ENCODE data around the gene MLLT11.

Gene MLLT11

DNA sequence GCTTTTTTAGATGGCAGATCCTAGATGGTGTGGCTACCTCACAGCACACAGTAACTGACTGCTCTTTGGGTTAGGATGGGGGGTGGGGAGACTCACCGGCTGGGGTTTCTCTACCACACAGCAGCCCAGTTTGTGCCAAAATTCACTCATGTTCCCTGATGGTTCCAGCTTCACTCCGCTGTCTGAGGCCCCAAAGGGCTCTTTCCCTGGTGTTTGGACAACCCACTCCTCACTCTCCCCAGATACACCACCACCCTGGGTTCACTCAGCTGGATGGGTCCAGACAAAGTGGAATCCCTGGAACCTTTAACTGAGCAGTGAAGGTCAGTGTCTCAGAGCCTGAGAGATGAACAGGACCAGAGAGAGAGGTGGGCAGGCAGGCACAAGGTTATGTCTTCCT is 4.6 kb upstream of the MLLT11 start:
- Histone ChIP-seq H3K4me1 (ENCODE audit: control insufficient read depth in 2 of 2, insufficient read depth in 1 of 2, low read depth in 1 of 2, low read length in 2 of 2) (peaks cover 5 to 9% of the 10 kb centered on the region in 2 donors), H2AFZ (ENCODE audit: low read length) (no peak overlapping the region), H3K4ac (ENCODE audit: low read length) (no peak overlapping the region), H2BK12ac (ENCODE audit: low read length) (no peak overlapping the region), H3K4me2 (ENCODE audit: insufficient read depth, low read length, poor library complexity, severe bottlenecking) (no peak overlapping the region), H2BK120ac (ENCODE audit: low read depth, low read length) (no peak overlapping the region), H3K9me3 (replicated peaks in 1 of 2; ENCODE audit: control insufficient read depth in 2 of 2, insufficient read depth in 1 of 2, low read depth in 1 of 2, low read length in 2 of 2) (no peaks in the 10 kb centered on the region), H2AK5ac (ENCODE audit: low read depth, low read length) (no peak overlapping the region), H4K8ac (ENCODE audit: low read depth, low read length) (no peak overlapping the region), H3K9ac (ENCODE audit: low read depth, low read length, poor library complexity) (no peak overlapping the region), H3K27ac (replicated peaks; ENCODE audit: low read length) (no peak overlapping the region), H2BK5ac (ENCODE audit: low read length) (no peak overlapping the region), H3K14ac (ENCODE audit: low read length) (no peak overlapping the region), H3K79me1 (ENCODE audit: low read depth, low read length) (peaks cover 13% of the 10 kb centered on the region), H3K18ac (ENCODE audit: low read length) (no peak overlapping the region), H4K91ac (ENCODE audit: low read depth, low read length, poor library complexity) (no peak overlapping the region), H3K27me3 (ENCODE audit: control insufficient read depth in 3 of 3, insufficient read depth in 3 of 3, low read depth in 1 of 3, low read length in 3 of 3) (no peaks in the 10 kb centered on the region), H3K4me3 (ENCODE audit: low read length in 2 of 2) (no peak overlapping the region), H3K36me3 (replicated peaks in 1 of 2; ENCODE audit: control insufficient read depth in 2 of 2, insufficient read depth in 2 of 2, low read length in 2 of 2) (peaks cover 37 to 62% of the 10 kb centered on the region in 2 donors), H2BK15ac (ENCODE audit: low read length) (no peak overlapping the region), H3K23ac (ENCODE audit: low read depth, low read length, poor library complexity) (no peak overlapping the region)
- DNase-seq (ENCODE audit: low spot score), result no peak
- no CpG with 5 or more reads among the region's 2 CpGs for WGBS, 2 donors (ENCODE audit: extremely low coverage in 2 of 2, insufficient read length in 2 of 2, insufficient replicate concordance in 1 of 2)

GRCh38 chr1:151056149-151056548 is 4.0 kb upstream of the MLLT11 start:
- no peak overlapping the region for H2AFZ ChIP-seq (ENCODE audit: low read length)
- H3K36me3 ChIP-seq (replicated peaks in 1 of 2; ENCODE audit: control insufficient read depth in 2 of 2, insufficient read depth in 2 of 2, low read length in 2 of 2), result peaks cover 37 to 57% of the 10 kb centered on the region in 2 donors
- no peak overlapping the region for H3K4me2 ChIP-seq (ENCODE audit: insufficient read depth, low read length, poor library complexity, severe bottlenecking)
- H2BK120ac ChIP-seq (ENCODE audit: low read depth, low read length), result no peak overlapping the region
- no peak overlapping the region for H3K14ac ChIP-seq (ENCODE audit: low read length)
- no peak overlapping the region for H4K91ac ChIP-seq (ENCODE audit: low read depth, low read length, poor library complexity)
- no peak overlapping the region for H3K4me3 ChIP-seq (ENCODE audit: low read length in 2 of 2)
- H3K27ac ChIP-seq (replicated peaks; ENCODE audit: low read length), result no peak overlapping the region
- no peak overlapping the region for H3K23ac ChIP-seq (ENCODE audit: low read depth, low read length, poor library complexity)
- H2BK15ac ChIP-seq (ENCODE audit: low read length), result no peak overlapping the region
- DNase-seq (ENCODE audit: low spot score), result no peak
- no peaks in the 10 kb centered on the region for H3K9me3 ChIP-seq (replicated peaks in 1 of 2; ENCODE audit: control insufficient read depth in 2 of 2, insufficient read depth in 1 of 2, low read depth in 1 of 2, low read length in 2 of 2)
- H3K9ac ChIP-seq (ENCODE audit: low read depth, low read length, poor library complexity), result no peak overlapping the region
- H3K79me1 ChIP-seq (ENCODE audit: low read depth, low read length), result peaks cover 13% of the 10 kb centered on the region
- no CpG with 5 or more reads among the region's 2 CpGs for WGBS, 2 donors (ENCODE audit: extremely low coverage in 2 of 2, insufficient read length in 2 of 2, insufficient replicate concordance in 1 of 2)
- no peaks in the 10 kb centered on the region for H3K27me3 ChIP-seq (ENCODE audit: control insufficient read depth in 3 of 3, insufficient read depth in 3 of 3, low read depth in 1 of 3, low read length in 3 of 3)
- peaks cover 5 to 9% of the 10 kb centered on the region in 2 donors for H3K4me1 ChIP-seq (ENCODE audit: control insufficient read depth in 2 of 2, insufficient read depth in 1 of 2, low read depth in 1 of 2, low read length in 2 of 2)
- no peak overlapping the region for H4K8ac ChIP-seq (ENCODE audit: low read depth, low read length)
- H2BK12ac ChIP-seq (ENCODE audit: low read length), result no peak overlapping the region
- no peak overlapping the region for H3K4ac ChIP-seq (ENCODE audit: low read length)
- H3K18ac ChIP-seq (ENCODE audit: low read length), result no peak overlapping the region
- no peak overlapping the region for H2BK5ac ChIP-seq (ENCODE audit: low read length)
- H2AK5ac ChIP-seq (ENCODE audit: low read depth, low read length), result no peak overlapping the region

- Histone ChIP-seq H3K27ac (replicated peaks; ENCODE audit: low read length) (no peak overlapping the region), H4K8ac (ENCODE audit: low read depth, low read length) (no peak overlapping the region)
Observed at GRCh38 chr1:151058692-151059091, 1.5 kb upstream of the MLLT11 start.

GRCh38 chr1:151059109-151060006 is 839 bp upstream of the MLLT11 start, which contains the start of gene CDC42SE1:
CDC42SE1 (minus strand) TSS chr1:151059622; CDS start chr1:151055730, 3,892 bp downstream.
- no peak within 1 kb of the TSS for H2BK12ac ChIP-seq (ENCODE audit: low read length)
- peak within 1 kb of the TSS; percentile 98 for H3K14ac ChIP-seq (ENCODE audit: low read length)
- H3K4me3 ChIP-seq (ENCODE audit: low read length in 2 of 2), result peak within 1 kb of the TSS; percentile 93 to 99
- H3K27me3 ChIP-seq (ENCODE audit: control insufficient read depth in 3 of 3, insufficient read depth in 3 of 3, low read depth in 1 of 3, low read length in 3 of 3), result no peaks in the 10 kb centered on the region
- peak within 1 kb of the TSS; percentile 27 for H4K91ac ChIP-seq (ENCODE audit: low read depth, low read length, poor library complexity)
- WGBS, 2 donors (ENCODE audit: extremely low coverage in 2 of 2, insufficient read length in 2 of 2, insufficient replicate concordance in 1 of 2), result no CpG with 5 or more reads among the region's 58 CpGs
- H2AK5ac ChIP-seq (ENCODE audit: low read depth, low read length), result peak within 1 kb of the TSS; percentile 76
- peaks cover 22 to 42% of the 10 kb centered on the region in 2 donors for H3K36me3 ChIP-seq (replicated peaks in 1 of 2; ENCODE audit: control insufficient read depth in 2 of 2, insufficient read depth in 2 of 2, low read length in 2 of 2)
- peak within 1 kb of the TSS; percentile 99 for H3K18ac ChIP-seq (ENCODE audit: low read length)
- H2AFZ ChIP-seq (ENCODE audit: low read length), result peak within 1 kb of the TSS; percentile 97
- H3K9ac ChIP-seq (ENCODE audit: low read depth, low read length, poor library complexity), result peak within 1 kb of the TSS; percentile 99
- peak within 1 kb of the TSS; percentile 44 for H3K4ac ChIP-seq (ENCODE audit: low read length)
- H3K23ac ChIP-seq (ENCODE audit: low read depth, low read length, poor library complexity), result peak within 1 kb of the TSS; percentile 99
- peak within 1 kb of the TSS; percentile 61 for H2BK120ac ChIP-seq (ENCODE audit: low read depth, low read length)
- no peak within 1 kb of the TSS for H4K8ac ChIP-seq (ENCODE audit: low read depth, low read length)
- H3K9me3 ChIP-seq (replicated peaks in 1 of 2; ENCODE audit: control insufficient read depth in 2 of 2, insufficient read depth in 1 of 2, low read depth in 1 of 2, low read length in 2 of 2), result peaks cover 0 to 6% of the 10 kb centered on the region in 2 donors
- H3K4me2 ChIP-seq (ENCODE audit: insufficient read depth, low read length, poor library complexity, severe bottlenecking), result peak within 1 kb of the TSS; percentile 87
- peak within 1 kb of the TSS; percentile 88 for H3K27ac ChIP-seq (replicated peaks; ENCODE audit: low read length)
- peaks cover 13% of the 10 kb centered on the region for H3K79me1 ChIP-seq (ENCODE audit: low read depth, low read length)
- peak within 1 kb of the TSS; percentile 79 for H2BK5ac ChIP-seq (ENCODE audit: low read length)
- H3K4me1 ChIP-seq (ENCODE audit: control insufficient read depth in 2 of 2, insufficient read depth in 1 of 2, low read depth in 1 of 2, low read length in 2 of 2), result peaks cover 5 to 13% of the 10 kb centered on the region in 2 donors
- peak; percentile 79 for DNase-seq (ENCODE audit: low spot score)
- peak within 1 kb of the TSS; percentile 75 for H2BK15ac ChIP-seq (ENCODE audit: low read length)

More at GRCh38 chr1:151058692-151059091, 1.5 kb upstream of the MLLT11 start:
- Histone ChIP-seq H2BK5ac (ENCODE audit: low read length) (peak overlapping the region; percentile 79), H3K9me3 (replicated peaks in 1 of 2; ENCODE audit: control insufficient read depth in 2 of 2, insufficient read depth in 1 of 2, low read depth in 1 of 2, low read length in 2 of 2) (peaks cover 0 to 6% of the 10 kb centered on the region in 2 donors), H3K23ac (ENCODE audit: low read depth, low read length, poor library complexity) (peak overlapping the region; percentile 50), H3K4me3 (ENCODE audit: low read length in 2 of 2) (peak overlapping the region; percentile 93 to 99), H2AK5ac (ENCODE audit: low read depth, low read length) (peak overlapping the region; percentile 76), H3K18ac (ENCODE audit: low read length) (peak overlapping the region; percentile 82), H4K91ac (ENCODE audit: low read depth, low read length, poor library complexity) (no peak overlapping the region), H3K9ac (ENCODE audit: low read depth, low read length, poor library complexity) (peak overlapping the region; percentile 74), H3K4ac (ENCODE audit: low read length) (no peak overlapping the region), H3K27me3 (ENCODE audit: control insufficient read depth in 3 of 3, insufficient read depth in 3 of 3, low read depth in 1 of 3, low read length in 3 of 3) (no peaks in the 10 kb centered on the region), H3K4me2 (ENCODE audit: insufficient read depth, low read length, poor library complexity, severe bottlenecking) (peak overlapping the region; percentile 87), H2BK12ac (ENCODE audit: low read length) (no peak overlapping the region), H2BK120ac (ENCODE audit: low read depth, low read length) (no peak overlapping the region), H2AFZ (ENCODE audit: low read length) (peak overlapping the region; percentile 97), H3K79me1 (ENCODE audit: low read depth, low read length) (peaks cover 13% of the 10 kb centered on the region), H3K14ac (ENCODE audit: low read length) (peak overlapping the region; percentile 23), H2BK15ac (ENCODE audit: low read length) (peak overlapping the region; percentile 15), H3K36me3 (replicated peaks in 1 of 2; ENCODE audit: control insufficient read depth in 2 of 2, insufficient read depth in 2 of 2, low read length in 2 of 2) (peaks cover 26 to 44% of the 10 kb centered on the region in 2 donors), H3K4me1 (ENCODE audit: control insufficient read depth in 2 of 2, insufficient read depth in 1 of 2, low read depth in 1 of 2, low read length in 2 of 2) (peaks cover 5 to 12% of the 10 kb centered on the region in 2 donors)
- DNase-seq (ENCODE audit: low spot score), result no peak
- WGBS, 2 donors (ENCODE audit: extremely low coverage in 2 of 2, insufficient read length in 2 of 2, insufficient replicate concordance in 1 of 2), result no CpG with 5 or more reads among the region's 10 CpGs

All from neuronal stem cell (in vitro differentiated cells).